ENCODE results near the gene BCR. TPM values are rescaled to one million over a fixed set of nuclear protein-coding genes. Genes with fewer than 3 reads are reported as not detected.

Gene BCR
- total and polyA plus RNA-seq, 2 of the 8 experiments (the other 6 are each of a cell fraction or from before 2014, with no cell fraction given), result 66.7 to 130 TPM

- Histone ChIP-seq H4K5ac (ENCODE audit: insufficient read length, low read depth, low read length) (no peak overlapping the region), H3K36me3 (ENCODE audit: control insufficient read depth in 2 of 4, insufficient read depth in 4 of 4, low read length in 3 of 4) (0 out of 8 replicates have a peak, but pooled peaks cover 0 to 6% (median 0%) of the 10 kb centered on the region in 4 experiments), H3K23me2 (ENCODE audit: low read depth, low read length) (peaks cover 2% of the 10 kb centered on the region; the same call in 1 of the 2 replicates), H3K79me1 (ENCODE audit: low read depth, low read length) (peaks cover 32% of the 10 kb centered on the region), H3K23ac (ENCODE audit: insufficient read length) (no peak overlapping the region), H3K9me3 (ENCODE audit: insufficient read depth in 2 of 2, low read depth in 1 of 2, low read length in 1 of 2) (no peaks in the 10 kb centered on the region), H3K27me3 (replicated peaks in 1 of 4; ENCODE audit: control insufficient read depth in 3 of 4, extremely low read depth in 1 of 4, insufficient read depth in 3 of 4, low read length in 3 of 4) (no peaks in the 10 kb centered on the region), H2BK12ac (ENCODE audit: low read depth, low read length) (no peak overlapping the region), H4K91ac (replicated peaks; ENCODE audit: insufficient read length, low read length) (no peak overlapping the region), H3K27ac (ENCODE audit: low read depth, low read length) (no peak overlapping the region), H3K18ac (ENCODE audit: extremely low read depth, low read length) (no peak overlapping the region), H2BK120ac (replicated peaks; ENCODE audit: low read depth, low read length) (no peak overlapping the region), H3K79me2 (ENCODE audit: control insufficient read depth in 1 of 2, insufficient read depth in 2 of 2, low read length in 2 of 2) (peaks cover 26 to 93% of the 10 kb centered on the region in 2 experiments), H4K20me1 (replicated peaks in 1 of 2; ENCODE audit: control insufficient read depth in 1 of 2, insufficient read depth in 2 of 2, low read length in 2 of 2) (peaks cover 22 to 44% of the 10 kb centered on the region in 2 experiments), H4K8ac (ENCODE audit: extremely low read depth, insufficient read depth, low read length) (no peak overlapping the region), H2BK5ac (ENCODE audit: low read depth, low read length) (peak overlapping the region; percentile 44; the same call in 1 of the 2 replicates), H3K4ac (replicated peaks; ENCODE audit: insufficient read length, low read depth, low read length) (no peak overlapping the region), H3K4me2 (ENCODE audit: insufficient read depth in 1 of 2, low read depth in 2 of 2, low read length in 2 of 2) (no peak overlapping the region), H3K4me1 (replicated peaks in 1 of 4; ENCODE audit: control insufficient read depth in 3 of 4, insufficient read depth in 4 of 4, low read length in 3 of 4) (peaks cover 0 to 14% (median 2%) of the 10 kb centered on the region in 4 experiments; a peak in 3 of 7 replicates), H2AK5ac (ENCODE audit: low read depth, low read length) (no peak overlapping the region), H2AFZ (ENCODE audit: low read length) (no peak overlapping the region), H2BK15ac (ENCODE audit: low read length) (no peak overlapping the region), H2BK20ac (ENCODE audit: low read length) (no peak overlapping the region), H3K4me3 (ENCODE audit: extremely low read depth in 1 of 4, insufficient read depth in 2 of 4, low read depth in 3 of 4, low read length in 4 of 4) (no peak overlapping the region), H3K56ac (replicated peaks; ENCODE audit: insufficient read length, low read depth, low read length) (no peak overlapping the region), H3K14ac (ENCODE audit: insufficient read length) (no peak overlapping the region), H3K9ac (replicated peaks in 1 of 4; ENCODE audit: extremely low read depth in 1 of 4, low read depth in 3 of 4, low read length in 3 of 4) (no peak overlapping the region)
- ChIA-PET CTCF (ENCODE audit: partially characterized antibody) (interaction anchor here (1.0 to 1.5 kb wide), 4 partner anchors 30 to 52 kb away, joined by 3 read pairs; no protein-coding TSS in a partner anchor), POLR2A (ENCODE audit: partially characterized antibody) (interaction anchor here (0.8 kb wide), 1 partner anchor 10 kb away, joined by 3 read pairs; no protein-coding TSS in a partner anchor)
- no peak for FAIRE-seq
- no peak for DNase-seq (ENCODE audit: low read depth in 1 of 2, low spot score in 2 of 2)
- WGBS, 2 experiments (ENCODE audit: extremely low coverage in 1 of 2, insufficient coverage in 1 of 2, insufficient read length in 1 of 2, insufficient replicate concordance in 2 of 2, low coverage in 1 of 2, low lambda C conversion rate in 2 of 2, missing lambda C conversion rate in 1 of 2), result 94% methylated on average over 11 of the region's 11 CpGs; no CpG with 5 or more reads in 1 of the 2 experiments
- no peak for TF ChIP-seq ZNF274 (IDR thresholded peaks at IDR 0.05; ENCODE audit: borderline replicate concordance, extremely low read depth, low read length)
- no peak for TF ChIP-seq KDM1A (IDR thresholded peaks at IDR 0.05; ENCODE audit: borderline replicate concordance, low read length)
- TF ChIP-seq SP2 (IDR thresholded peaks at IDR 0.05; ENCODE audit: low read length), result no peak
- no peak for TF ChIP-seq E2F6 (IDR thresholded peaks at IDR 0.05)
- TF ChIP-seq CEBPB (IDR thresholded peaks at IDR 0.05; ENCODE audit: low read depth, low read length), result no peak
- TF ChIP-seq CTBP2 (IDR thresholded peaks at IDR 0.05; ENCODE audit: borderline replicate concordance, insufficient read depth, insufficient read length, low read length), result no peak
- no peak for TF ChIP-seq RAD21 (IDR thresholded peaks at IDR 0.05 in 1 of 2, conservative IDR thresholded peaks at IDR 0.05 in 1 of 2; ENCODE audit: low read depth in 2 of 2, low read length in 2 of 2)
- no peak for TF ChIP-seq PHF8 (conservative IDR thresholded peaks at IDR 0.05; ENCODE audit: low read depth, low read length)
- TF ChIP-seq SP1 (IDR thresholded peaks at IDR 0.05; ENCODE audit: low read depth, low read length), result no peak
- TF ChIP-seq SP4 (IDR thresholded peaks at IDR 0.05; ENCODE audit: low read length), result no peak
- no peak for TF ChIP-seq CHD1 (IDR thresholded peaks at IDR 0.05; ENCODE audit: low read depth, low read length)
- no peak for TF ChIP-seq MAFK (IDR thresholded peaks at IDR 0.05; ENCODE audit: low read depth, low read length)
Observed at GRCh38 chr22:23207729-23208393, 27.6 kb downstream of the BCR start.

Measured in H1 (cell line).